ENCODE measurements around the gene GSPT1. TPM values are rescaled to one million over a fixed set of nuclear protein-coding genes. Genes with fewer than 3 reads are reported as not detected.
"Not testable (repeated sequence)": the region's sequence is repeated elsewhere in the genome, so short reads cannot be mapped to it uniquely, and the experiment has no call there.

GSPT1 gene
- polyA plus RNA-seq (ENCODE audit: low read depth in 6 of 6): 10 to 100 TPM; 35.4 to 65.5 (median 54.3) TPM

DNA sequence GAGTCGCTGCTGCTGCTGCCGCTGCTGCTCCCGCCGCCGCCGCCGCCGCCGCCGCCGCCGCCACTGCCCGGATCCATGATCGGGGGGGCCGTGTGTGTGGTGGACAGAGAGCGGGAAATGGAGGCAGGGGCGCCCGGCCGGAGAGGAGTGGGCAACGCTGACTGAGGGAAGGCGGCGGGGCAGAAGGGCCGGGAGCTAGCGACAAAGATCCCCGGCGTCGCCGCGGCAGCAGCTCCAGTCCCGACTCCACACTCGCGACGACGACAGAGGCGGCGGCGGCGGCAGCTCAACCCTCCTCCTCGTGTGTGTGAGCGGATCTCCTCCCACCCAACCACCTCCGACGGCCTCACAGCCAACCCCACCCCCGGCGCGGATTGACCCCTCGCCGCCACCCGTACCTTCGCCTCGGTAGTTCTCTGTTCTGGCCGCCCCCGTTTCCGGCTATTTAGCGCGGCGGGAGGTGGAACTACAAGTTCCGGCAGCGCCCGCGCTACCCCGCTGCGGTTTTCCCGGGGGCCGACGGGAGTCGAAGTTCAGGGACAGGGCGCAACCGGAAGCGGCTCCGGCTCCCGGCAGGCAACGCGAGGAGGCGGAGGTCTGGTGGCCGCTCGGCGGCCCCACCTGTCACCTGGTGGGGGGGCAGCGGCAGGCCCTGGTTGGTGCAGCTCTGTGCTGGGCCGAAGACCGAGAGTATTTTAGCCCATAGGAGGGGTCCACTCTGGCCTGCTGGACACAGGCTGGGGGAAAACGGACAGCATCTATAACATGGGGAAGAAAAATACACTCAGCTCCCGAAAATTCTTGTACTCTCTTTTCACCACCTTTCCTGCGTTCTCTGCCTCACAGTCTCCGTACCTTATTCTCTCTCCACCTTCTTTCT lies at the start of gene GSPT1:
Gene GSPT1 (minus strand): TSS at position 313 of the 880 bp plus-strand sequence. CDS start 236 bp downstream, at position 77.
- ATAC-seq (ENCODE audit: low read depth in 2 of 2): peak; percentile 87 to 89
- H3K27ac Mint-ChIP-seq: peak within 1 kb of the TSS; percentile 87 to 95 (median 94)
- H3K4me1 Mint-ChIP-seq: peaks cover 20 to 36% (median 35%) of the 10 kb centered on the region in 3 donors
- H3K4me3 Mint-ChIP-seq: peak within 1 kb of the TSS; percentile 91 to 96 (median 94)
- peak; percentile 100 for DNase-seq
- H3K9me3 Mint-ChIP-seq: no peaks in the 10 kb centered on the region
- H3K27me3 Mint-ChIP-seq: no peaks in the 10 kb centered on the region
- no peaks in the 10 kb centered on the region for H3K36me3 Mint-ChIP-seq

DNA sequence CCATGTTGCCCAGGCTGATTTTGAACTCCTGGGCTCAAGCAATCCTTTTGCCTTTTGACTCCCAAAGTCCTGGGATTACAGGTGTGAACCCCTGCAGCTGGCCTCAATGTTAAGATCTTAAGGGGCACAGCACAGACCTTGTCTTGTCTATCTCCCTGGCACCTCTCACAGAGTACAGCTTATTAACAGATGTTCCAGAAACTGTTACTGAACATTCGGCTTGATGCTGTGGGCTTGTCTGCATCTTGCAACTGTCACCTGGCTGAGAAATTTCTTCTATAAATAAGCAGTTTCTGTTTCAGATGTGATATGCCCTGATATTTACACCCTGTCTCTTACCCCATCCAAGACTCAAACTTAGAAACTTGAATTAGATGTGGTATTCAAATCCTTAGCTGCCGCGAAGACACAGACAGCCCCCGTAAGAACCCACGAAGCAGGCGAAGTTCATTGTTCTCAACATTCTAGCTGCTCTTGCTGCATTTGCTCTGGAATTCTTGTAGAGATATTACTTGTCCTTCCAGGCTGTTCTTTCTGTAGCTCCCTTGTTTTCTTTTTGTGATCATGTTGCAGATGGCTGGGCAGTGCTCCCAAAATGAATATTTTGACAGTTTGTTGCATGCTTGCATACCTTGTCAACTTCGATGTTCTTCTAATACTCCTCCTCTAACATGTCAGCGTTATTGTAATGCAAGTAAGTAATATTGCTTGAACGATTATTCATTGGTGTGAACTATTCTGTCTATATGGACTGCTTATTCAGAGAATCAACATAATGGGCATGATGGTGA lies 49.2 kb upstream of the GSPT1 start, which contains the start of gene TNFRSF17:
Gene TNFRSF17 (plus strand): TSS at position 450 of the 791 bp plus-strand sequence. CDS start 115 bp downstream, at position 565.
- no peaks in the 10 kb centered on the region for H3K9me3 Mint-ChIP-seq
- H3K27me3 Mint-ChIP-seq: no peaks in the 10 kb centered on the region
- H3K4me3 Mint-ChIP-seq: peak within 1 kb of the TSS; percentile 73 to 92 (median 84)
- peaks cover 49 to 83% (median 65%) of the 10 kb centered on the region in 3 donors for H3K4me1 Mint-ChIP-seq
- H3K36me3 Mint-ChIP-seq: peaks cover 0 to 6% of the 10 kb centered on the region in 2 donors
- H3K27ac Mint-ChIP-seq: peak within 1 kb of the TSS; percentile 79 to 98 (median 90)
- DNase-seq (no peak), ATAC-seq (ENCODE audit: low read depth in 2 of 2) (peak; percentile 51 to 68)

DNA sequence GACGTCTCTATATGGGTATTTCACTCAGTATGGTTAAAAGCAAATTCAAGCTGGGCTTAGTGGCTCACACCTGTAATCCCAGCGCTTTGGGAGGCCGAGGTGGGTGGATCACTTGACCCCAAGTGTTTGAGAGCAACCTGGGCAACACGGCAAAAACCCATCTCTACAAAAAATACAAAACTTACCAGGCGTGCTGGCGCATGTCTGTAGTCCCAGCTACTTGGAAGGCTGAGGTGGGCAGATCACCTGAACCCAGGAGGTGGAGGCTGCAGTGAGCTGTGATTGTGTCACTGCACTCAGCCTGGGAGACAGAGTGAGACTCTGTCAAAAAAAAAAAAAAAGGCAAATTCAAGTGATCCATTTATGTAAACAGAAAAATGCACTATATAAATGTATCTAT lies 48.0 kb upstream of the GSPT1 start:
- DNase-seq: no peak
- H3K27ac Mint-ChIP-seq: peak overlapping the region; percentile 79 to 98 (median 90)
- no peaks in the 10 kb centered on the region for H3K27me3 Mint-ChIP-seq
- H3K4me3 Mint-ChIP-seq: peak overlapping the region; percentile 35 to 84 (median 74)
- ATAC-seq (ENCODE audit: low read depth in 2 of 2): no peak
- peaks cover 48 to 90% (median 68%) of the 10 kb centered on the region in 3 donors for H3K4me1 Mint-ChIP-seq
- H3K36me3 Mint-ChIP-seq: peaks cover 0 to 6% of the 10 kb centered on the region in 2 donors
- no peaks in the 10 kb centered on the region for H3K9me3 Mint-ChIP-seq

DNA sequence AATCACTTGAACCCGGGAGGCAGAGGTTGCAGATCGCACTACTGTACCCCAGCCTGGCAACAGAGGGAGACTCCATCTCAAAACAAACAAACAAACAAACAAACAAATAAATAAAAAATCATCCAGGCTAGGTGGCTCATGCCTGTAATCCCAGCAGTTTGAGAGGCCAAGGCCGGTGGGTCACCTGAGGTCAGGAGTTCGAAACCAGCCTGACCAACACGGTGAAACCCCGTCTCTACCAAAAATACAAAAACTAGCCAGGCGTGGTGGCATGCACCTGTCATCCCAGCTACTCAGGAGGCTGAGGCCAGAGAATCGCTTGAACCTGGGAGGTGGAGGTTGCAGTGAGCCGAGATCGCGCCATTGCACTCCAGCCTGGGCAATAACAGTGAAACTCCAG lies 47.2 kb upstream of the GSPT1 start:
- not testable (repeated sequence) for H3K36me3 Mint-ChIP-seq; H3K9me3 Mint-ChIP-seq; DNase-seq; ATAC-seq (ENCODE audit: low read depth in 2 of 2); H3K27me3 Mint-ChIP-seq
- Mint-ChIP-seq H3K4me1 (peaks cover 48 to 86% (median 68%) of the 10 kb centered on the region in 3 donors), H3K27ac (peak overlapping the region; percentile 28 to 93 (median 84)), H3K4me3 (peak overlapping the region; percentile 32 to 84 (median 69))

DNA sequence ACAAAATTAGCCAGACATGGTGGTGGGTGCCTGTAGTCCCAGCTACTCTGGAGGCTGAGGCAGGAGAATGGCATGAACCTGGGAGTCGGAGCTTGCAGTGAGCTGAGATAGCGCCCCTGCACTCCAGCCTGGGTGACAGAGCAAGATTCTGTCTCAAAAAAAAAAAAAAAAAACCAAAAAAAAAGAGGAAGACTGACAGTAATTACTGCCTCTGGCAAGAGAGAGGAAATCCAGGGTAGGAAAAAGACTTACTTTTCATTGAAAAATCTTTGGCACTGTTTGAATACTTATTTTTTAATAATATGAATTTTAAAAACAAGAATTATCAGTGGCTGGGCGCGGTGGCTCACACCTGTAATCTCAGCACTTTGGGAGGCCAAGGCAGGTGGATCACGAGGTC lies 46.7 kb upstream of the GSPT1 start:
- not testable (repeated sequence) for DNase-seq; ATAC-seq (ENCODE audit: low read depth in 2 of 2); H3K36me3 Mint-ChIP-seq; H3K9me3 Mint-ChIP-seq; H3K27me3 Mint-ChIP-seq
- Mint-ChIP-seq H3K27ac (peak overlapping the region in 5 of 6 donors; percentile 39 to 93 (median 79)), H3K4me3 (peak overlapping the region in 5 of 8 donors; percentile 32 to 84 (median 61)), H3K4me1 (peaks cover 46 to 81% (median 63%) of the 10 kb centered on the region in 3 donors)

DNA sequence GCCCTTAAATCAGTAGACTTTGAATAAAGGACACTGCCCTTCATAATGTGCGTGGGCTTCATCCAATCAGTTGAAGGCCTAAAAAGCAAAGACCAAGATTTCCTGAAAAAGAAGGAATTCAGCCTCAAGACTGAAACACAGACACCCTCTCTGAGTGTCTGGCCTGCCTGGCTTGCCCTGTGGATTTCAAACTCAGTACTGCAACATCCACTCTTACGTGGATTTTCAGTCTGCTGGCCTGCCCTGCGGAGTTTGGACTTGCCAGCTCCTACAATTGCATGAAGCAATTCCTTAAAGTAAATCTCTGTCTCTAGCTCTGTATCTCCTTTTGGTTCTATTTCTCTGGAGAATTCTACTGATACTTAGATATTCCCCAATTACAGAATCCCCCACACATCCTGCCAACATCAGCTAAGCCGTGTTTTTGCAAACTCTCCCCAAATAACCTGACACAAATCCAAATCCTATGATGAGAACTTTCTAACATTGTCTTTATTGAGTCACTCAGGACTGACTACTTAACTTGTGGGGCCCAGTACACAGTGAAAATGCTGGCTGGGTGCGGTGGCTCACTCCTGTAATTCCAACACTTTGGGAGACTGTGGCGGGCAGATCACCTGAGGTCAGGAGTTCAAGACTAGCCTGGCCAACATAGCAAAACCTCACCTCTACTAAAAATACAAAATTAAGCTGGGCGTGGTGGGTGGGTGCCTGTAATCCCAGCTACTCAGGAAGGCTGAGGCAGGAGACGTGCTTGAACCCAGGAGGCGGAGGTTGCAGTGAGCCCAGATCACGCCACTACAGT lies 42.0 kb upstream of the GSPT1 start:
- Mint-ChIP-seq H3K4me3 (no peak overlapping the region), H3K27ac (peak overlapping the region in 2 of 6 donors; percentile 47 to 82), H3K4me1 (peaks cover 22 to 38% (median 23%) of the 10 kb centered on the region in 3 donors), H3K36me3 (no peaks in the 10 kb centered on the region), H3K9me3 (no peaks in the 10 kb centered on the region), H3K27me3 (no peaks in the 10 kb centered on the region)
- DNase-seq (no peak), ATAC-seq (ENCODE audit: low read depth in 2 of 2) (no peak)

DNA sequence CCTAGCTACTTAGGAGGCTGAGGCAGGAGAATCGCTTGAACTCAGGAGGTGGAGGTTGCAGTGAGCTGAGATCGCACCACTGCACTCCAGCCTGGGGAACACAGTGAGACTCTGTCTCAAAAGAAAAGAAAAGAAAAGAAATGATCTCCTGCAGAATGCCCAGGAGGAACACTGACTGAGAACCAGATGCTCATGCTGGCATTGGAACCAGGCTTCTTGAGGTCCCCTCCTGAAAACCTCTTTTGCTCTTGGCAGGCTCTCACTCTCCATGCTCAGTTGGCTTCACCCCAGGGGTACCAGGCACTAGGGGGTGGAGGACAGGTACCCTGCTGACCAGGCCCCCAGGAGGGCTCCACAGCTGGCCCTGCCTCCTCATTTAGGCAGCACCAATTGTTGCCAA lies 40.8 kb upstream of the GSPT1 start:
- Mint-ChIP-seq H3K4me1 (peaks cover 22 to 27% (median 22%) of the 10 kb centered on the region in 3 donors), H3K36me3 (no peaks in the 10 kb centered on the region), H3K27me3 (no peaks in the 10 kb centered on the region), H3K4me3 (no peak overlapping the region), H3K27ac (no peak overlapping the region), H3K9me3 (no peaks in the 10 kb centered on the region)
- no peak for DNase-seq
- ATAC-seq (ENCODE audit: low read depth in 2 of 2): no peak

DNA sequence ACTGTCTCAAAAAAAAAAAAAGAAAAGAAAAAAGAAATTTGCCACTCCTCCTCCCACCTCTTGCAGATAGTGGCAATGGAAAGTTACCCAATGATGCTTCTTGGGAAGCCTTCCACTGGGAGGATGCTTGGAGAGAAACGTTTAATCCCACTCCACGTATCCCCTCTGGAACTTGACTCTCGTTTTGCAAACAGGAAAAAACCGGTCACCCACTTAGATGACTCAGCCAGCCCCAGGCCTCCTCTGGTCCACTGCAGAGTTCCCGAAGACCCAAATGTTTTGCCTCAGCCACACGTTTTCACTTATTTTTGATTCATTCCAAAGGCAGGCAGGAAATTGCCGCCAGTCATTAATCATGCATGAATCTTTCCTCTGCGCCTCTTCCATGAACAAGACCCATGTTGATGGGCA lies 40.0 kb upstream of the GSPT1 start:
- no peaks in the 10 kb centered on the region for H3K27me3 Mint-ChIP-seq

DNA sequence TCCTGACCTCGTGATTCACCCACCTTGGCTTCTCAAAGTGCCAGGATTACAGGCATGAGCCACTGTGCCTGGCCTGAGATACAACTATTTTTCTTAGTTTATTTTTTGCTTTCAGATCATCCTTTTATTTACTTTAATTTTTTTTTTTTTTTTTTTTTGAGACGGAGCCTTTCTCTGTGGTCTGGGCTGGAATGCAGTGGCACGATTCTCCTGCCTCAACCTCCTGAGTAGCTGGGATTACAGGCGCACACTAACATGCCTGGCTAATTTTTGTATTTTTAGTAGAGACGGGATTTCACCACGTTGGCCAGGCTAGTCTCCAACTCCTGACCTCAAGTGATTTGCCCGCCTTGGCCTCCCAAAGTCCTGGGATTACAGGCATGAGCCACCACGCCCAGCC lies 37.8 kb upstream of the GSPT1 start:
- not testable (repeated sequence) for H3K9me3 Mint-ChIP-seq; DNase-seq; H3K27ac Mint-ChIP-seq; H3K36me3 Mint-ChIP-seq; H3K27me3 Mint-ChIP-seq; ATAC-seq (ENCODE audit: low read depth in 2 of 2); H3K4me3 Mint-ChIP-seq
- peaks cover 16 to 19% (median 18%) of the 10 kb centered on the region in 3 donors for H3K4me1 Mint-ChIP-seq

More for the DNA sequence above, 40.0 kb upstream of the GSPT1 start:
- ATAC-seq (ENCODE audit: low read depth in 2 of 2) (no peak), DNase-seq (no peak)
- H3K27ac Mint-ChIP-seq: peak overlapping the region in 2 of 6 donors; percentile 33 to 83
- H3K9me3 Mint-ChIP-seq: no peaks in the 10 kb centered on the region
- H3K36me3 Mint-ChIP-seq: no peaks in the 10 kb centered on the region
- peaks cover 17 to 21% (median 18%) of the 10 kb centered on the region in 3 donors for H3K4me1 Mint-ChIP-seq
- no peak overlapping the region for H3K4me3 Mint-ChIP-seq

DNA sequence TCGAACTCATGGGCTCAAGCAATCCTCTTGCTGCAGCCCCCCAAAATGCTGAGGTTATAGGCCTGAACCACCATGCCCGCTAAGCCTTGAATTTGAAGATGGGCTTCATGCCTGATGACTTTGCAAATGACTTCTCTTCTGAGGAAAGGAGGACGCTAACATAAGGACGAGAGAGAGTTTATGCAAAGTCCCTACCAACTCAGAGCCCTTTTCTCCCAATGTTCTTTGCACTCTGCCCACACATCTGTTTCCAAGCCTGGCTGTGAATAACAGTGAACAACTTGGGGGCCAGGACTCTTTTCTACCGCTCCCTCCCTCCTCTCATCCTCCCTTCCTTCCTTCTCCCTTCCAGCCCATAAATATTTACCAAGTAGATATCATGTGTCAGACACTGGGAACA lies 34.6 kb upstream of the GSPT1 start:
- Mint-ChIP-seq H3K4me1 (peaks cover 10 to 16% (median 15%) of the 10 kb centered on the region in 3 donors), H3K27me3 (no peaks in the 10 kb centered on the region), H3K27ac (peak overlapping the region in 3 of 6 donors; percentile 4 to 84 (median 7)), H3K36me3 (no peaks in the 10 kb centered on the region), H3K9me3 (no peaks in the 10 kb centered on the region), H3K4me3 (no peak overlapping the region)
- ATAC-seq (ENCODE audit: low read depth in 2 of 2) (no peak), DNase-seq (no peak)

DNA sequence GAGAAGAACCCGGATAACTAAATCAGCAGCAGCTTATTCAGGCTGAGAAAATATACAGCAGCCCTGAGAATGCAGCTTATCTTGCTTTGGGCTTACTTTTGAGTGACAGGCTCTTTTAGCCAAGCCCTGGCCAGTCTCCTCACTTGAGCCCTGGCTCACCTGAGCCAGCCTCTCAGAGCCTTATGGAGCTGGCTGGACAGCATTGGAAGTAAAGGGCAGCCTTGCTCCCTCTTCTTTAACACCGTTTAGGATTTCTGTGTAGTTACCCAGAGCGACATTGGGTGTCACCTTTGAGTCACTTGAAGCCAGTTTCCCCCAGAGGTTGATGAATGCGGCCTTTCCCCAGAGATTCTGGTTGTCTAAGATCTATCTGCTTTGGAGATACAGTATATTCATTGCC lies 33.8 kb upstream of the GSPT1 start:
- Mint-ChIP-seq H3K27ac (peak overlapping the region in 3 of 6 donors; percentile 7 to 51 (median 14)), H3K27me3 (no peaks in the 10 kb centered on the region), H3K4me1 (peaks cover 10 to 16% (median 15%) of the 10 kb centered on the region in 3 donors), H3K36me3 (no peaks in the 10 kb centered on the region), H3K4me3 (no peak overlapping the region), H3K9me3 (no peaks in the 10 kb centered on the region)
- peak; percentile 48 for DNase-seq
- peak; percentile 93 to 95 for ATAC-seq (ENCODE audit: low read depth in 2 of 2)

DNA sequence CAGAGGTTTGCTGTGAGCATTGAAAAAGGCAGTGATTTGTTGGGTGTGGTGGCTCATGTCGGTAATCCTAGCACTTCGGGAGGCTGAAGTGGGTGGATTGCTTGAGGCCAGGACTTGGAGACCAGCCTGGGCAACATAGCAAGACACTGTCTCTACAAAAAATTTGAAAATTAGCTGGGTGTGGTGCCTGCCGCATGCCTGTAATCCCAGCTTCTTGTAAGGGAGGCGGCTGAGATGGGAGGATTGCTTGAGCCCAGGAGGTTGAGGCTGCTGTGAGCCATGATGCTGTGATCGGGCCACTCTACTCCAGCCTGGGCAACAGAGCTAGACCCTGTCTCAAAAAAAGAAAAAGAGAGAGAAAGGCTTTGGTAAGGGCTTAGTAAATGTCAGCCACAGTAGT lies 33.1 kb upstream of the GSPT1 start:
- Mint-ChIP-seq H3K4me3 (no peak overlapping the region), H3K36me3 (no peaks in the 10 kb centered on the region), H3K4me1 (peaks cover 10 to 16% (median 15%) of the 10 kb centered on the region in 3 donors), H3K27ac (peak overlapping the region in 1 of 6 donors; percentile 75), H3K27me3 (no peaks in the 10 kb centered on the region), H3K9me3 (no peaks in the 10 kb centered on the region)
- no peak for ATAC-seq (ENCODE audit: low read depth in 2 of 2)
- DNase-seq: no peak
